ENCODE results near the gene MRPL58.

Gene MRPL58

GRCh38 chr17:75067856-75068255 lies 55.4 kb downstream of the MRPL58 start:
- H3K9me3 Mint-ChIP-seq, result no peaks in the 10 kb centered on the region
- H3K36me3 Mint-ChIP-seq (ENCODE audit: low read depth), result peaks cover 24% of the 10 kb centered on the region
- no peak overlapping the region for H3K4me3 Mint-ChIP-seq
- no peak overlapping the region for H3K27ac Mint-ChIP-seq
- H3K27me3 Mint-ChIP-seq (ENCODE audit: low read depth), result no peaks in the 10 kb centered on the region
- TF ChIP-seq, protein P1, sequence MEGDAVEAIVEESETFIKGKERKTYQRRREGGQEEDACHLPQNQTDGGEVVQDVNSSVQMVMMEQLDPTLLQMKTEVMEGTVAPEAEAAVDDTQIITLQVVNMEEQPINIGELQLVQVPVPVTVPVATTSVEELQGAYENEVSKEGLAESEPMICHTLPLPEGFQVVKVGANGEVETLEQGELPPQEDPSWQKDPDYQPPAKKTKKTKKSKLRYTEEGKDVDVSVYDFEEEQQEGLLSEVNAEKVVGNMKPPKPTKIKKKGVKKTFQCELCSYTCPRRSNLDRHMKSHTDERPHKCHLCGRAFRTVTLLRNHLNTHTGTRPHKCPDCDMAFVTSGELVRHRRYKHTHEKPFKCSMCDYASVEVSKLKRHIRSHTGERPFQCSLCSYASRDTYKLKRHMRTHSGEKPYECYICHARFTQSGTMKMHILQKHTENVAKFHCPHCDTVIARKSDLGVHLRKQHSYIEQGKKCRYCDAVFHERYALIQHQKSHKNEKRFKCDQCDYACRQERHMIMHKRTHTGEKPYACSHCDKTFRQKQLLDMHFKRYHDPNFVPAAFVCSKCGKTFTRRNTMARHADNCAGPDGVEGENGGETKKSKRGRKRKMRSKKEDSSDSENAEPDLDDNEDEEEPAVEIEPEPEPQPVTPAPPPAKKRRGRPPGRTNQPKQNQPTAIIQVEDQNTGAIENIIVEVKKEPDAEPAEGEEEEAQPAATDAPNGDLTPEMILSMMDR (IDR thresholded peaks at IDR 0.05; ENCODE audit: unreplicated experiment in 3 of 3), result no peak
- H3K4me1 Mint-ChIP-seq, result peaks cover 5% of the 10 kb centered on the region

- Mint-ChIP-seq H3K4me1 (peaks cover 9% of the 10 kb centered on the region), H3K27me3 (ENCODE audit: low read depth) (no peaks in the 10 kb centered on the region), H3K4me3 (no peak overlapping the region), H3K27ac (no peak overlapping the region), H3K9me3 (no peaks in the 10 kb centered on the region), H3K36me3 (ENCODE audit: low read depth) (peaks cover 19% of the 10 kb centered on the region)
- TF ChIP-seq, protein P1 (IDR thresholded peaks at IDR 0.05; ENCODE audit: unreplicated experiment in 3 of 3), result no peak
Observed at GRCh38 chr17:75068750-75069149, 56.3 kb downstream of the MRPL58 start.

DNA sequence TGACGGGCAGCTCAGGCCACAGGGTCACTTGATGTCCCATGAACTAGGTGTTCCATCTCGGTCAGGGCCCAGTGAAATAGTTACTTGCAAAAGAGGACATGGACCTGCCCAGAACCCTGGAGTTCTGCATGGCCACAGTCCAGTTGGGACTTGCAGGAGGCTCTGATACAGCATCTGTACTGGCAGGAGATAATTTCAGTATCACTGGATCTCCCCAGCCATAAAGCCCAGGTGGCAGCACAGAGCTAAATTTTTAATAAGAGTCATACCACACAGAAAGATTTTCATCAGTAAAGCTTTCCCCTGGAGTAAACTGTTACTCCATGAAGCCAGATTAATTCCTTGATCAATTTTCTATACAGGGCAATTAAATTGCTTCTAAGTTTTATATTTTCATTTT lies 57.3 kb downstream of the MRPL58 start:
- Mint-ChIP-seq H3K27ac (no peak overlapping the region), H3K4me1 (peaks cover 12% of the 10 kb centered on the region), H3K9me3 (no peaks in the 10 kb centered on the region), H3K36me3 (ENCODE audit: low read depth) (peaks cover 9% of the 10 kb centered on the region), H3K4me3 (no peak overlapping the region), H3K27me3 (ENCODE audit: low read depth) (no peaks in the 10 kb centered on the region)
- TF ChIP-seq, protein P1 (IDR thresholded peaks at IDR 0.05; ENCODE audit: unreplicated experiment in 3 of 3), result peak; percentile 18 to 37 (median 22)
